Trophoblast cell (in vitro differentiated cells and primary cell): ENCODE measurements around the gene DSC2.

ENCODE experiments used
- DNase-seq, 2 donors: peaks; one replicate each; pipeline ENCODE4 v3.0.0-alpha.2; 2016
- H2AFZ ChIP-seq: 2 replicates; pipeline ENCODE4 v1.6.1; 2013; ENCODE audit warnings: low read length, moderate library complexity, mild to moderate bottlenecking; ENCODE audit not compliant: insufficient read depth, poor library complexity
- H2AK5ac ChIP-seq: 2 replicates; pipeline ENCODE4 v1.6.1; 2013; ENCODE audit warnings: mild to moderate bottlenecking, low read length
- H2BK120ac ChIP-seq: 2 replicates; pipeline ENCODE4 v1.6.1; 2013; ENCODE audit warnings: low read length, mild to moderate bottlenecking, moderate library complexity; ENCODE audit not compliant: insufficient read depth, poor library complexity
- H2BK12ac ChIP-seq: 2 replicates; pipeline ENCODE4 v1.6.1; 2013; ENCODE audit warnings: mild to moderate bottlenecking, low read length, moderate library complexity
- H2BK5ac ChIP-seq: 2 replicates; pipeline ENCODE4 v1.6.1; 2013; ENCODE audit warnings: low read length, low read depth, moderate library complexity, mild to moderate bottlenecking; ENCODE audit not compliant: poor library complexity
- H3K14ac ChIP-seq: 2 replicates; pipeline ENCODE4 v1.6.1; 2013; ENCODE audit warnings: mild to moderate bottlenecking, low read length
- H3K18ac ChIP-seq: 2 replicates; pipeline ENCODE4 v1.6.1; 2013; ENCODE audit warnings: mild to moderate bottlenecking, low read length
- H3K23ac ChIP-seq: 2 replicates; pipeline ENCODE4 v1.6.1; 2013; ENCODE audit warnings: low read length
- H3K27ac ChIP-seq: 2 replicates; pipeline ENCODE4 v1.5.1; 2013; ENCODE audit warnings: low read depth, mild to moderate bottlenecking, inconsistent platforms, low read length, moderate library complexity
- H3K27me3 ChIP-seq: 2 replicates; pipeline ENCODE4 v1.6.1; 2013; ENCODE audit warnings: inconsistent platforms, mild to moderate bottlenecking, low read length, moderate library complexity; ENCODE audit not compliant: insufficient read depth
- H3K36me3 ChIP-seq, 2 experiments: 1 replicate in 1 of 2; 2 replicates in 1 of 2; pipeline ENCODE4 v1.6.1; 2013; ENCODE audit warnings: low read length in 2 of 2, mild to moderate bottlenecking in 2 of 2, moderate library complexity in 1 of 2; ENCODE audit not compliant: insufficient read depth in 2 of 2, control insufficient read depth in 1 of 2
- H3K4ac ChIP-seq: 2 replicates; pipeline ENCODE4 v1.6.1; 2013; ENCODE audit warnings: low read depth, mild to moderate bottlenecking, low read length, moderate library complexity
- H3K4me1 ChIP-seq, 2 experiments: 1 replicate in 1 of 2; 2 replicates in 1 of 2; pipeline ENCODE4 v1.6.1; 2013; ENCODE audit warnings: low read length in 2 of 2, mild to moderate bottlenecking in 2 of 2, moderate library complexity in 1 of 2; ENCODE audit not compliant: insufficient read depth in 2 of 2, control insufficient read depth in 1 of 2
- H3K4me2 ChIP-seq: 2 replicates; pipeline ENCODE4 v1.6.1; 2013; ENCODE audit warnings: inconsistent platforms, mild to moderate bottlenecking, low read length, moderate library complexity
- H3K4me3 ChIP-seq: 2 replicates; pipeline ENCODE4 v1.5.1; 2013; ENCODE audit warnings: mild to moderate bottlenecking, low read depth, low read length, inconsistent platforms
- H3K79me1 ChIP-seq: one replicate; pipeline ENCODE4 v1.6.1; 2013; ENCODE audit warnings: low read length
- H3K79me2 ChIP-seq: 2 replicates; pipeline ENCODE4 v1.6.1; 2013; ENCODE audit warnings: low read length, mild to moderate bottlenecking; ENCODE audit not compliant: control insufficient read depth, insufficient read depth, poor library complexity
- H3K9ac ChIP-seq: 2 replicates; pipeline ENCODE4 v1.6.1; 2013; ENCODE audit warnings: mild to moderate bottlenecking, low read length
- H3K9me3 ChIP-seq: 2 replicates; pipeline ENCODE4 v1.6.1; 2013; ENCODE audit warnings: low read depth, mild to moderate bottlenecking, control low read depth, inconsistent platforms, low read length; ENCODE audit not compliant: insufficient read depth
- H4K12ac ChIP-seq: 2 replicates; pipeline ENCODE4 v1.6.1; 2013; ENCODE audit warnings: low read depth, mild to moderate bottlenecking, low read length, moderate library complexity
- H4K8ac ChIP-seq: 2 replicates; pipeline ENCODE4 v1.6.1; 2013; ENCODE audit warnings: low read depth, mild to moderate bottlenecking, low read length, moderate library complexity
- H4K91ac ChIP-seq: one replicate; pipeline ENCODE4 v1.6.1; 2013; ENCODE audit warnings: low read depth, mild to moderate bottlenecking, low read length, moderate library complexity
- WGBS: extraction: QIAGEN DNeasy Blood & Tissue Kit; methylation state at CpG from one replicate; pipeline ENCODE4 v1.1.7; 2013; ENCODE audit warnings: missing lambda C conversion rate; ENCODE audit not compliant: insufficient read length, insufficient coverage; ENCODE audit errors: extremely low coverage; 5-methylcytosine and 5-hydroxymethylcytosine counted together

Gene DSC2

DNA sequence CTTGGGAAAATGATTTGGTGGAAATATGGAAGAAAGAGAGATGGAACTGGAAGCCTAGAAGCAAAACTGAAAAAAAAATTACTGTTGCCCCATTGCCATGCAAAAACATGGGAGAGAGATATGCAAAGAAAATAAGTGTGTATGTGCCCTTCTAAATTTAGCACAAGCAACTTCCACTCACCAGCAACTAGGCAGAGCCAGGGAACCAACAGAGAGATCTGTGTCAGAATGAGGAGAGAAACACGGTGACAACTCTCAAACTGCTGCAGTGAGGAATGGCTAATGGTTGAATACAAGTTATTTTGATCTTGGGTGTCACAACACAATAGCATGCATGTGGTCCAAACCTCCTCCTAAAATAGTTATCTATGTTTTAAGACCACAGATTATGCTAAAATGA lies 10.9 kb downstream of the DSC2 start:
- WGBS: no CpG with 5 or more reads among the region's 1 CpG
- H3K4me1 ChIP-seq: no peaks in the 10 kb centered on the region
- H3K4me2 ChIP-seq: no peak overlapping the region
- H3K23ac ChIP-seq: no peak overlapping the region
- no peak overlapping the region for H3K18ac ChIP-seq
- no peaks in the 10 kb centered on the region for H3K79me1 ChIP-seq
- H2AFZ ChIP-seq: no peak overlapping the region
- H2BK12ac ChIP-seq: no peak overlapping the region
- no peak overlapping the region for H2BK120ac ChIP-seq
- H3K9ac ChIP-seq: no peak overlapping the region
- no peak overlapping the region for H2BK5ac ChIP-seq
- no peak overlapping the region for H4K91ac ChIP-seq
- H3K27me3 ChIP-seq: no peaks in the 10 kb centered on the region
- H3K79me2 ChIP-seq: peaks cover 3% of the 10 kb centered on the region
- no peak overlapping the region for H3K14ac ChIP-seq
- H2AK5ac ChIP-seq: no peak overlapping the region
- no peak overlapping the region for H3K4me3 ChIP-seq
- no peak overlapping the region for H3K4ac ChIP-seq
- H3K36me3 ChIP-seq: peaks cover 9 to 26% of the 10 kb centered on the region in 2 experiments
- DNase-seq: no peak
- no peaks in the 10 kb centered on the region for H3K9me3 ChIP-seq
- H4K8ac ChIP-seq: no peak overlapping the region
- no peak overlapping the region for H4K12ac ChIP-seq
- no peak overlapping the region for H3K27ac ChIP-seq

DNA sequence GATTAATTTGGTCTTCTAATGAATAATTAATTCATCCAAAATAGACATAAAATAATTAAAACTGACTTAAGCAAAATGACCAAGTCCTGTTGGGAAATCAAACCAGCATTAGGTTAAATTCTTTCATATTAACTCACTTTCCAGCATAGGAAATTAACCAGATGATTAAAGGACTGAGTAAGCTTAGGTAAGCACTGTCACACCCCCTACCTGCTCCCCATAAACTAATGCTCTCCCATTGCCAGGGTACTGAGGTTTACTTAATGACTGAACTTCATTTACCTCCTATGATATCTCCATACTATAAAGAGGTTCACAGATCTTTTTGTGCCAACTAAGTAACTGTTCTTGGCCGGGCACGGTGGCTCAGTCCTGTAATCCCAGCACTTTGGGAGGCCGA lies 13.7 kb downstream of the DSC2 start:
- Histone ChIP-seq H3K4me2 (no peak overlapping the region), H3K4me1 (no peaks in the 10 kb centered on the region), H4K91ac (no peak overlapping the region), H4K12ac (no peak overlapping the region), H3K23ac (no peak overlapping the region), H2AFZ (no peak overlapping the region), H3K79me1 (no peaks in the 10 kb centered on the region), H3K18ac (no peak overlapping the region), H3K4me3 (no peak overlapping the region), H3K9ac (no peak overlapping the region), H4K8ac (no peak overlapping the region), H3K14ac (no peak overlapping the region), H2BK120ac (no peak overlapping the region), H2AK5ac (no peak overlapping the region), H3K79me2 (no peaks in the 10 kb centered on the region), H3K9me3 (no peaks in the 10 kb centered on the region), H2BK5ac (no peak overlapping the region), H3K27me3 (no peaks in the 10 kb centered on the region), H3K36me3 (peaks cover 9 to 26% of the 10 kb centered on the region in 2 experiments), H3K4ac (no peak overlapping the region), H3K27ac (no peak overlapping the region), H2BK12ac (no peak overlapping the region)
- WGBS: no CpG with 5 or more reads among the region's 3 CpGs
- DNase-seq: no peak

DNA sequence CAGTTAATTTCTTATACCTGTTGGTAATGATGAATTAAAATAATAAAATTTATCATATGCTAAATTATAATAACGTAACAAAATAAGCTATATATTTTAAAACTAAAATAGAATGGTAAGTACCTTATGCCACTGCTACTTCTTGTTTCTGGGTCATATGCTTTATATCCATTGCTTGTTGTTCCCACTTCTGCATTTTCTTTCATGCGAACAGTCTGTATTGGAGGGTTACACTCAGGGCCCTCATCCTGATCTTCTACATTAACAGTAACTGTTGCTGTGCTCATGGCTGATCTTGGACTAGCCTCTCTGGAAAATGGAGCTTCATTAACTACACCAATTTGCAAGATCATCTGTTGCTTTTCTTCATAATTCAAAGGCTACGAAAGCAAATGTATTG lies 22.2 kb downstream of the DSC2 start:
- Histone ChIP-seq H3K9ac (no peak overlapping the region), H2AFZ (no peak overlapping the region), H3K4ac (no peak overlapping the region), H2AK5ac (no peak overlapping the region), H3K14ac (no peak overlapping the region), H3K23ac (no peak overlapping the region), H3K27me3 (no peaks in the 10 kb centered on the region), H2BK5ac (no peak overlapping the region), H3K79me2 (no peaks in the 10 kb centered on the region), H3K79me1 (no peaks in the 10 kb centered on the region), H2BK12ac (no peak overlapping the region), H3K4me3 (no peak overlapping the region), H3K4me1 (no peaks in the 10 kb centered on the region), H2BK120ac (no peak overlapping the region), H3K18ac (no peak overlapping the region), H4K12ac (no peak overlapping the region), H4K8ac (no peak overlapping the region), H3K4me2 (no peak overlapping the region), H3K9me3 (no peaks in the 10 kb centered on the region), H3K27ac (no peak overlapping the region), H3K36me3 (peaks cover 19 to 21% of the 10 kb centered on the region in 2 experiments), H4K91ac (no peak overlapping the region)
- no peak for DNase-seq
- WGBS: no CpG with 5 or more reads among the region's 3 CpGs

DNA sequence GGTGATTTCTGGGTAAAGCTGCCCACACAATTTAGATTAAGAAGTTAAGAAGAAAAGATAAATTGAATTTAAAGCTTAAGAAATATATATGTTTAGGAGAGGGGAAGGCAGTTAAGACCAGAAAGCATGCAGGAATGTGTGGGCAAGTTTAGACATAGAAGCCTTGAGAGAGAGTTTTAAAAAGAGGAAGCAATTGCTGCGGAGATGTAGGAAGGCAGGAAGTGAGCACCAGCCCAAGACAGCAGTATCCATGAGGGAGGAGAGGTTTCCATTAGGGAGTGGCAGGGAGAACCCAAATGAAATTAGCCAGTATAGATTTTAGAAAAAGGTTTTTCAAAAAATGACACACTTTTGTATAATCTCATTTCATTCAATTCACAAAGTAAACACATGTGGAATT lies 24.3 kb downstream of the DSC2 start:
- no peak overlapping the region for H4K8ac ChIP-seq
- H3K4me3 ChIP-seq: no peak overlapping the region
- no peak overlapping the region for H2BK5ac ChIP-seq
- no peaks in the 10 kb centered on the region for H3K79me2 ChIP-seq
- H3K4me2 ChIP-seq: no peak overlapping the region
- H3K9me3 ChIP-seq: no peaks in the 10 kb centered on the region
- no peak for DNase-seq
- no peak overlapping the region for H4K12ac ChIP-seq
- H2AK5ac ChIP-seq: no peak overlapping the region
- no peak overlapping the region for H3K9ac ChIP-seq
- no peak overlapping the region for H3K4ac ChIP-seq
- no peak overlapping the region for H2BK120ac ChIP-seq
- H3K4me1 ChIP-seq: no peaks in the 10 kb centered on the region
- no peaks in the 10 kb centered on the region for H3K27me3 ChIP-seq
- no peak overlapping the region for H3K14ac ChIP-seq
- H2BK12ac ChIP-seq: no peak overlapping the region
- H3K36me3 ChIP-seq: peaks cover 22 to 33% of the 10 kb centered on the region in 2 experiments
- no peak overlapping the region for H3K27ac ChIP-seq
- H3K18ac ChIP-seq: no peak overlapping the region
- no peak overlapping the region for H3K23ac ChIP-seq
- no peaks in the 10 kb centered on the region for H3K79me1 ChIP-seq
- H2AFZ ChIP-seq: no peak overlapping the region
- whole genome bisulfite sequencing: no CpG with 5 or more reads among the region's 1 CpG
- no peak overlapping the region for H4K91ac ChIP-seq
